Type B pancreatic cell (in vitro differentiated cells): ENCODE measurements around the gene CARD14. TPM values are rescaled to one million over a fixed set of nuclear protein-coding genes. Genes with fewer than 3 reads are reported as not detected.
A peak's percentile ranks its signal among the peaks of the same experiment; 100 is the strongest.
"Not testable (repeated sequence)": the region's sequence is repeated elsewhere in the genome, so short reads cannot be mapped to it uniquely, and the experiment has no call there.

ENCODE experiments used
- DNase-seq: peaks from one replicate; pipeline ENCODE4 v3.0.0; 2021; ENCODE audit warnings: mixed read lengths; ENCODE audit not compliant: unreplicated experiment; ENCODE audit errors: extremely low spot score
- H3K27ac Mint-ChIP-seq: 2 replicates; pipeline ENCODE4 v1.8.0; 2021; ENCODE audit warnings: mild to moderate bottlenecking, mixed read lengths
- H3K27me3 Mint-ChIP-seq: 2 replicates; pipeline ENCODE4 v1.8.0; 2021; ENCODE audit warnings: mixed read lengths
- H3K36me3 Mint-ChIP-seq: 2 replicates; pipeline ENCODE4 v1.8.0; 2021; ENCODE audit warnings: mixed read lengths
- H3K4me1 Mint-ChIP-seq: one replicate; pipeline ENCODE4 v1.8.0; 2021; ENCODE audit warnings: mixed read lengths; ENCODE audit not compliant: unreplicated experiment
- H3K4me3 Mint-ChIP-seq: 2 replicates; pipeline ENCODE4 v1.8.0; 2021; ENCODE audit warnings: mild to moderate bottlenecking, mixed read lengths
- H3K9me3 Mint-ChIP-seq: 2 replicates; pipeline ENCODE4 v1.8.0; 2021; ENCODE audit warnings: mixed read lengths
- CTCF ChIP-seq: fragments of 200-600 bp; sonication (generic); conservative IDR thresholded peaks from 2 replicates; pipeline ENCODE4 v1.5.0; 2021; ENCODE audit warnings: antibody characterized with exemption, mild to moderate bottlenecking
- total RNA-seq: library from RNA; stranded (reverse); gene quantifications from 2 replicates; pipeline ENCODE4 v1.2.1, GENCODE V29; 2021; ENCODE audit warnings: low replicate concordance

The CARD14 gene
- total RNA-seq, 1 donor from 2014 or later = 1.9 TPM

GRCh38 chr17:80253631-80254395 is 84.0 kb downstream of the CARD14 start:
- no peaks in the 10 kb centered on the region for H3K4me1 Mint-ChIP-seq
- DNase-seq = no peak
- no peak overlapping the region for H3K4me3 Mint-ChIP-seq
- no peaks in the 10 kb centered on the region for H3K9me3 Mint-ChIP-seq
- H3K27me3 Mint-ChIP-seq = no peaks in the 10 kb centered on the region
- H3K27ac Mint-ChIP-seq = peak overlapping the region; percentile 87
- H3K36me3 Mint-ChIP-seq = no peaks in the 10 kb centered on the region
- TF ChIP-seq CTCF = no peak

GRCh38 chr17:80254396-80255251 is 84.8 kb downstream of the CARD14 start:
- no peaks in the 10 kb centered on the region for H3K9me3 Mint-ChIP-seq
- H3K4me3 Mint-ChIP-seq = peak overlapping the region; percentile 51
- no peak for TF ChIP-seq CTCF
- H3K27me3 Mint-ChIP-seq = no peaks in the 10 kb centered on the region
- no peak for DNase-seq
- H3K27ac Mint-ChIP-seq = peak overlapping the region; percentile 87
- no peaks in the 10 kb centered on the region for H3K4me1 Mint-ChIP-seq
- no peaks in the 10 kb centered on the region for H3K36me3 Mint-ChIP-seq

GRCh38 chr17:80256034-80256350 is 86.2 kb downstream of the CARD14 start:
- TF ChIP-seq CTCF = no peak

GRCh38 chr17:80257716-80258213 is 87.9 kb downstream of the CARD14 start:
- DNase-seq = no peak
- H3K4me3 Mint-ChIP-seq = peak overlapping the region; percentile 92
- no peaks in the 10 kb centered on the region for H3K9me3 Mint-ChIP-seq
- TF ChIP-seq CTCF = no peak
- no peaks in the 10 kb centered on the region for H3K36me3 Mint-ChIP-seq
- peak overlapping the region; percentile 93 for H3K27ac Mint-ChIP-seq
- H3K4me1 Mint-ChIP-seq = peaks cover 11% of the 10 kb centered on the region
- no peaks in the 10 kb centered on the region for H3K27me3 Mint-ChIP-seq

More at GRCh38 chr17:80256034-80256350, 86.2 kb downstream of the CARD14 start:
- H3K27ac Mint-ChIP-seq = no peak overlapping the region
- H3K9me3 Mint-ChIP-seq = no peaks in the 10 kb centered on the region
- H3K27me3 Mint-ChIP-seq = no peaks in the 10 kb centered on the region
- DNase-seq = no peak
- H3K4me3 Mint-ChIP-seq = no peak overlapping the region
- no peaks in the 10 kb centered on the region for H3K4me1 Mint-ChIP-seq
- H3K36me3 Mint-ChIP-seq = no peaks in the 10 kb centered on the region

- H3K4me3 Mint-ChIP-seq = peak overlapping the region; percentile 92
- DNase-seq, H3K36me3 Mint-ChIP-seq, H3K27me3 Mint-ChIP-seq, H3K9me3 Mint-ChIP-seq: not testable (repeated sequence)
- peaks cover 11% of the 10 kb centered on the region for H3K4me1 Mint-ChIP-seq
- peak overlapping the region; percentile 93 for H3K27ac Mint-ChIP-seq
These were observed 88.5 kb downstream of the CARD14 start for GRCh38 chr17:80258296-80258695.

Other genes with a start within 250 kb of the CARD14 start
- 35.5 and 71.9 TPM in 2 replicates for gene TBC1D16, start 134.2 kb upstream of the CARD14 start, total RNA-seq
- gene CCDC40, start 133.4 kb upstream of the CARD14 start, total RNA-seq = 8.5 and 29.6 TPM in 2 replicates
- 37.7 and 40.7 TPM in 2 replicates for gene GAA, start 68.4 kb upstream of the CARD14 start, total RNA-seq
- 104 and 112 TPM in 2 replicates for gene EIF4A3, start 22.9 kb upstream of the CARD14 start, total RNA-seq
- 40.5 and 45.4 TPM in 2 replicates for gene SGSH, start 50.3 kb downstream of the CARD14 start, total RNA-seq
- gene SLC26A11, start 50.4 kb downstream of the CARD14 start, total RNA-seq = 23.6 and 26.4 TPM in 2 replicates
- 47.3 and 57.0 TPM in 2 replicates for gene RNF213, start 90.8 kb downstream of the CARD14 start, total RNA-seq
- 30.7 and 38.9 TPM in 2 replicates for gene ENDOV, start 245.1 kb downstream of the CARD14 start, total RNA-seq